H1 (cell line): ENCODE data around the gene A3GALT2.

Source experiments
- CTCF ChIP-seq, 3 experiments: IDR thresholded peaks; 1 replicate in 2 of 3; 2 replicates in 1 of 3; pipeline versions ENCODE4 v1.5.1 to v1.6.1; 2011; ENCODE audit warnings: low read length in 3 of 3, mild to moderate bottlenecking in 3 of 3, inconsistent platforms in 2 of 3, low read depth in 1 of 3, moderate library complexity in 1 of 3; ENCODE audit not compliant: insufficient read depth in 1 of 3; ENCODE audit errors: control extremely low read depth in 1 of 3
- EZH2 ChIP-seq: fragments of 200-600 bp; sonication (generic); IDR thresholded peaks from 2 replicates; pipeline ENCODE4 v1.7.1; 2012; ENCODE audit warnings: low read depth, mild to moderate bottlenecking, moderate library complexity, low read length, inconsistent platforms; ENCODE audit not compliant: severe bottlenecking
- POLR2A ChIP-seq, 2 experiments: IDR thresholded peaks; 1 replicate in 1 of 2; 2 replicates in 1 of 2; pipeline ENCODE4 v1.6.1; 2011; ENCODE audit warnings: low read depth in 2 of 2, low read length in 2 of 2, mild to moderate bottlenecking in 2 of 2; ENCODE audit errors: control extremely low read depth in 1 of 2
- POLR2AphosphoS5 ChIP-seq: IDR thresholded peaks from 2 replicates; pipeline ENCODE4 v1.6.1; 2011; ENCODE audit warnings: low read depth, low read length
- SUZ12 ChIP-seq: fragments of 200-600 bp; sonication (generic); IDR thresholded peaks from 2 replicates; pipeline ENCODE4 v1.6.1; 2012; ENCODE audit warnings: mild to moderate bottlenecking, inconsistent platforms, low read length, moderate library complexity, mixed read lengths
- YY1 ChIP-seq: IDR thresholded peaks from 2 replicates; pipeline ENCODE4 v1.6.1; 2011; ENCODE audit warnings: low read depth, mild to moderate bottlenecking, low read length

- TF ChIP-seq POLR2A (IDR thresholded peaks at IDR 0.05; ENCODE audit: control extremely low read depth in 1 of 2, low read depth in 2 of 2, low read length in 2 of 2) = no peak
- TF ChIP-seq CTCF (IDR thresholded peaks at IDR 0.05; ENCODE audit: control extremely low read depth in 1 of 3, insufficient read depth in 1 of 3, low read depth in 1 of 3, low read length in 3 of 3) = no peak
- no peak for TF ChIP-seq SUZ12
- TF ChIP-seq POLR2AphosphoS5 = no peak
- no peak for TF ChIP-seq YY1
- TF ChIP-seq EZH2 = no peak
These were observed 39.2 kb downstream of the A3GALT2 start for GRCh38 chr1:33281554-33282303.
